Testis (tissue), 2 donors: Measurements from ENCODE around the gene TTC23L.

Experiments
- CTCF ChIP-seq, 3 experiments: fragments of 450-650 bp in 2 of 3; fragments of 200-600 bp in 1 of 3; sonication (generic) in 1 of 3; IDR thresholded peaks; one replicate each; pipeline ENCODE4 v1.5.1; 2016 to 2019; ENCODE audit warnings: antibody characterized with exemption in 3 of 3, mild to moderate bottlenecking in 2 of 3, moderate library complexity in 1 of 3
- POLR2A ChIP-seq: fragments of 450-650 bp; IDR thresholded peaks from one replicate; pipeline ENCODE4 v1.6.1; 2017; ENCODE audit warnings: antibody characterized with exemption, mild to moderate bottlenecking, moderate library complexity

DNA sequence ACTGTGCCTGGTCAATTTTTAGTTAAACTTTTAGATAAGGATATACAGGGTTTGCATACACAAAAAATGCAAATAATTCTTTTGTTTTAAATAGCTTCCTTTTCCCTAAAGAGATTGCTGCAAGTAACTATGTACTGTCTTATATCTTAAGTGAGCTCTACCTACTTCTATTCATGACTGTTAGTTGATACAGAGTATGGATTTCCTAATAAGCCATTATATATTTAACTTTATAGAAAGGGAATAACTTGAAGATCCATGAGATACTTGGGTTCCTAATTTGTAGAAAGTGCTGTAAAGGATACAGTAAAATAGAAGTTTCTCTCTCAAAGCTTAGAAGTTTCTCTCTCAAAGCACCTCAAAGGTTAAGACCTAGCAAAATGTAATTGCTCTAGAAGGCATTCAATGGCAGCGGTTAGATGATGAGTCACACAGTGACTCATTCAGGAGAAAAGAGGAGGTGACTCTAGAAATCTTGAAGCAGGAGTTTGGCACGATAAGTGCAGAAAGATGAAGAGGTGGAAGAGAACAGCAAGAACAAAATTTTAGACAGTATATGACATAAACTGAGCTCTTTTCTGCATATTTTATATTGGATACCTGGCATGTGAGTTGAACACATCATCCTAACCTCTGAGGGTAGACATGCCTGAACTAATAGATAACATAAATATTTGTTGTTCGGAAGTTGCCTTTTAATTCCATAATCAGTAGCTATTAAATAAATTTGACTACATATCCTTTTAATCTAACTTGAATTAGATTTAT is 84.9 kb downstream of the TTC23L start:
- TF ChIP-seq CTCF (IDR thresholded peaks at IDR 0.05) (no peak), POLR2A (no peak)
